Retina (tissue), 1 donor: ENCODE measurements around the gene PCDHB5.
"Not testable (repeated sequence)": the region's sequence is repeated elsewhere in the genome, so short reads cannot be mapped to it uniquely, and the experiment has no call there.

ENCODE experiments used
- DNase-seq: peaks from one replicate; pipeline ENCODE4 v3.0.0-alpha.2; 2016

PCDHB5 gene

GRCh38 chr5:141135030-141135717 is at the start of gene PCDHB5:
TSS of gene PCDHB5 (plus strand) at chr5:141135206. CDS start at chr5:141135435, 229 bp downstream.
- peak; percentile 30 for DNase-seq

DNA sequence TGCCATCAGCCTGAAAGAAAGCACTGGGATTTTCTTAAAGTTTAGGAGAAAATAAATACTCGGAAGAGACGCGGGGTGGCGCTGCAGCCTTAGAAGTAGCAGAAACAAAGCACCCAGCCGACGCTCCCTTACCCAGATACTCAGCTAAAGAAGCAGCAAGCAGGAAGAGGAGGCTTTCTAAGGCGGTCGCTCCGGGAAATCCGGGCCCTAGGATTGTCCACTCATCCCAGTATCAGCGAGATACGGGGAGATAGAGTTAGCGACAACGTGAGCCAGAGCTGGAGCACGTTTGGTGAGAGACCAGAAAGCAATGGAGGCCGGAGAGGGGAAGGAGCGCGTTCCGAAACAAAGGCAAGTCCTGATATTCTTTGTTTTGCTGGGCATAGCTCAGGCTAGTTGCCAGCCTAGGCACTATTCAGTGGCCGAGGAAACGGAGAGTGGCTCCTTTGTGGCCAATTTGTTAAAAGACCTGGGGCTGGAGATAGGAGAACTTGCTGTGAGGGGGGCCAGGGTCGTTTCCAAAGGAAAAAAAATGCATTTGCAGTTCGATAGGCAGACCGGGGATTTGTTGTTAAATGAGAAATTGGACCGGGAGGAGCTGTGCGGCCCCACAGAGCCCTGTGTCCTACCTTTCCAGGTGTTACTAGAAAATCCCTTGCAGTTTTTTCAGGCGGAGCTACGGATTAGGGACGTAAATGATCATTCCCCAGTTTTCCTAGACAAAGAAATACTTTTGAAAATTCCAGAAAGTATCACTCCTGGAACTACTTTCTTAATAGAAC is 40.3 kb upstream of the PCDHB5 start, which contains the start of gene PCDHB2:
TSS of gene PCDHB2 (plus strand) at position 135 of the 782 bp plus-strand sequence. CDS start at position 311, 176 bp downstream.
- peak; percentile 49 for DNase-seq

- DNase-seq = no peak
Measured at GRCh38 chr5:141095263-141095641, 39.8 kb upstream of the PCDHB5 start.

DNA sequence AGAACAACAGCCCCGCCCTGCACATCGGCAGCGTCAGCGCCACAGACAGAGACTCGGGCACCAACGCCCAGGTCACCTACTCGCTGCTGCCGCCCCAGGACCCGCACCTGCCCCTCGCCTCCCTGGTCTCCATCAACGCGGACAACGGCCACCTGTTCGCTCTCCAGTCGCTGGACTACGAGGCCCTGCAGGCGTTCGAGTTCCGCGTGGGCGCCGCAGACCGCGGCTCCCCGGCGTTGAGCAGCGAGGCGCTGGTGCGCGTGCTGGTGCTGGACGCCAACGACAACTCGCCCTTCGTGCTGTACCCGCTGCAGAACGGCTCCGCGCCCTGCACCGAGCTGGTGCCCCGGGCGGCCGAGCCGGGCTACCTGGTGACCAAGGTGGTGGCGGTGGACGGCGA is 38.8 kb upstream of the PCDHB5 start:
- not testable (repeated sequence) for DNase-seq

DNA sequence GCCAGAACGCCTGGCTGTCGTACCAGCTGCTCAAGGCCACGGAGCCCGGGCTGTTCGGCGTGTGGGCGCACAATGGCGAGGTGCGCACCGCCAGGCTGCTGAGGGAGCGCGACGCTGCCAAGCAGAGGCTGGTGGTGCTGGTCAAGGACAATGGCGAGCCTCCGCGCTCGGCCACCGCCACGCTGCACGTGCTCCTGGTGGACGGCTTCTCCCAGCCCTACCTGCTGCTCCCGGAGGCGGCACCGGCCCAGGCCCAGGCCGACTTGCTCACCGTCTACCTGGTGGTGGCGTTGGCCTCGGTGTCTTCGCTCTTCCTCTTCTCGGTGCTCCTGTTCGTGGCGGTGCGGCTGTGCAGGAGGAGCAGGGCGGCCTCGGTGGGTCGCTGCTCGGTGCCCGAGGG is 38.4 kb upstream of the PCDHB5 start:
- not testable (repeated sequence) for DNase-seq

DNA sequence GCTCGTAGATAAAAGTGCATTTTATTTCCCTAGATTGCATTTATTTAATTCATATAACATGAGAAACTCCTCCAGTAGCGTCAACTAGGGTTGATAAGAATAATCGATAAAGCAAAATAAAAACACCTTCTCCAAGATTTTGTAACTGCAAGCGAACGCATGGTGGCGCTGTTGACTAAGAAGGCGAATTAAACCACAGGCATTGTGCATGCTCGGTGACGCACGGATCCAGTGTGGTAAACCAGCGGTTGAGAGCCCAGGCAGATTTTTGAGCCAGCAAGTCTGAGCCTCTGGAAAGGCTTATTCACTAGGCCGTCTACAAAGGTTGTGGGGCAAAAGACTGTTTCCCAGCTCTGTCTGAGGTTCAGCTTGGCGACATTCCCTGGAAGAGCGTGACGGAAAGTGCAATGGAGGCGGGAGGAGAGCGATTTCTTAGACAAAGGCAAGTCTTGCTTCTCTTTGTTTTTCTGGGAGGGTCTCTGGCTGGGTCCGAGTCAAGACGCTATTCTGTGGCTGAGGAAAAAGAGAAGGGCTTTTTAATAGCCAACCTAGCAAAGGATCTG is 34.7 kb upstream of the PCDHB5 start, which contains the start of gene PCDHB3:
TSS of gene PCDHB3 (plus strand) at position 231 of the 563 bp plus-strand sequence. CDS start at position 408, 177 bp downstream.
- DNase-seq = peak; percentile 17

DNA sequence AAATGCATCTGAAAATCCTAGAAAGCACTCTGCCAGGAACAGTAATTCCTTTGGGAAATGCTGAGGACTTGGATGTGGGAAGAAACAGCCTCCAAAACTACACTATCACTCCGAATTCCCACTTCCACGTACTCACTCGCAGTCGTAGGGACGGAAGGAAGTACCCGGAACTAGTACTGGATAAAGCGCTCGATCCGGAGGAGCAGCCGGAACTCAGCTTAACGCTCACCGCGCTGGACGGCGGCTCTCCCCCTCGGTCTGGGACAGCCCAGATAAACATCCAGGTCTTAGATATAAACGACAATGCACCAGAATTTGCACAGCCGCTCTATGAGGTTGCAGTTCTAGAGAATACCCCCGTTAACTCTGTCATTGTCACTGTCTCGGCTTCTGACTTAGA is 33.9 kb upstream of the PCDHB5 start:
- DNase-seq = no peak

GRCh38 chr5:141102070-141102469 is 32.9 kb upstream of the PCDHB5 start:
- DNase-seq = not testable (repeated sequence)

GRCh38 chr5:141102471-141102870 is 32.5 kb upstream of the PCDHB5 start:
- not testable (repeated sequence) for DNase-seq

GRCh38 chr5:141105350-141105749 is 29.7 kb upstream of the PCDHB5 start:
- DNase-seq = no peak

DNA sequence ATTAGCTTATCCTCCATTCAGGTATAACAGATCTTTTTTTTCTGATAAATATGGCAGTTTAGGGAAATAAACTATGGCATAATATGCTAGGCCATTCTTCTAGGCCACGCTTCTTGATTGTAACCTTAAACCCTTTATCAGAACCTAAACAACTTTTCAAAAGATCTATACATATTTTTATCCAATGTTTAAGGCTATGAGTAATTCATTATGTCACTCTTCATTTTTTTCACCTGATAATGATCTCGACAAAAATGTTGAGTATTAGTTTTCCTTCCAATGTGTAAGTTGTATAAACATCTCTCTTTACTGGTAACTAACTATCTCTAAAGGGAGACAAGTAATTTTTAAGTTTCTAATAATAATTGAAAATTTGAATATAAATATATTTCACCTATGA is 15.8 kb upstream of the PCDHB5 start:
- DNase-seq = no peak

DNA sequence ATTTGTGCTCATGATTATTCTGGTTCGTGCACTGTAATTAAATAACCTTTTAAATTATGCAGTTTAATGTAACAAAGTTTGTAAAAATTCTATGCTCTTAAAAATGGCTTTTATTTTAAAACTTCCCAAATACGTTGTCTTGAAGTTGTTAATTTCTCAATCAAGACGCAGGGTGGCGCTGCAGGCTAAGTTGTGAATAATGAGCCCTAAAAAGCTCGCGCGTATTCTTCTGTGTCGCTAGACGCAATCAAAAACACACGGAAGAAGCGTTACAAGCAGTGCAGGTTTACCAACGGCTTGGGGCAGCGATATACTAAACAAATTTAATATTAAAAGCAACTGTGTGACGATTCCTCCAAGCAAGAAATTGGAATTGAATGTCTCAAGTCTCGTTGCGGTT is 13.4 kb upstream of the PCDHB5 start, which contains the start of gene PCDHB4:
TSS of gene PCDHB4 (plus strand) at position 256 of the 400 bp plus-strand sequence. CDS start 181 bp downstream, outside the sequence.
- no peak for DNase-seq

- peak; percentile 7 for DNase-seq
Measured at GRCh38 chr5:141121985-141122384, 13.0 kb upstream of the PCDHB5 start.

GRCh38 chr5:141123396-141124135 is 11.4 kb upstream of the PCDHB5 start:
- DNase-seq = not testable (repeated sequence)

DNA sequence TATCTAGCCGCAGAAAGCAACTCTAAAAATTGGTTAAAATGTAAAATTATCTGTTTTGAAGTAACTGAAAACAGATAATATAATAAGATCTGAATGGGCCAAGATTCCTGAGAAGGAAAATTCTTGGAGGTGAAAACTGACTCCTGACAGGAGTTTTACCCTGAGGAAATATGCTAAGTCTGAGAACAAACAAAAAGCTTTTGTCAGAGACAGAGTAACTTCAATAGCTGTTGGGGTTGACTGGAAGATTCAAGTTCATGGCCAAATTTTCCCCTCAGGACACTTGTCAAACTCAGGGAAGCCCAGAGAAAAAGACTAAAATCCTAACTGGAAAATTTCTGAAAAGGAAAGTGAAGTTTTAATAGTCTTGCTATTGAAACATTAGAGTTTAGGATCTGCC is 7.7 kb upstream of the PCDHB5 start:
- no peak for DNase-seq

GRCh38 chr5:141135718-141136266 is 786 bp downstream of the PCDHB5 start:
- no peak for DNase-seq

- not testable (repeated sequence) for DNase-seq
Measured at GRCh38 chr5:141137346-141137745, 2.3 kb downstream of the PCDHB5 start.

DNA sequence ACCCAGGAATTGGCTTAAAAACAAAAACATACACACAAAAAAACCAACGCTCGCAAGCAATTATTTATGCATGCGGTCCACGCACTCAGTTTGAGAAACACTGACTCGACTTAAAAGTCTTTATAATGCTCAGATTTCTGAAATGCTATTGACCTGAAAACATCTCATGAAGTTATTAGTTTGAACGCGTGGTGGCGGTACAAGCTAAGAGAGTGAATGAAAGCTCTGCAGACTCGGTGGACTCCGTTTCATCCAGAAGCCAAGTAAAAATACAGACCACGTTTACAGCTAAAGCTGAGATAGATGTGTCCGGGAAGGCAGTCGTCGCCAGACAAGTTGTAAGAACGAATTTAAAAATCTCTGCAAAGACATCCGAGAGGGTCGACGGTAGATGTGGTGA is 14.8 kb downstream of the PCDHB5 start, which contains the start of gene PCDHB6:
TSS of gene PCDHB6 (plus strand) at position 246 of the 400 bp plus-strand sequence. CDS start 201 bp downstream, outside the sequence.
- DNase-seq = peak; percentile 9

DNA sequence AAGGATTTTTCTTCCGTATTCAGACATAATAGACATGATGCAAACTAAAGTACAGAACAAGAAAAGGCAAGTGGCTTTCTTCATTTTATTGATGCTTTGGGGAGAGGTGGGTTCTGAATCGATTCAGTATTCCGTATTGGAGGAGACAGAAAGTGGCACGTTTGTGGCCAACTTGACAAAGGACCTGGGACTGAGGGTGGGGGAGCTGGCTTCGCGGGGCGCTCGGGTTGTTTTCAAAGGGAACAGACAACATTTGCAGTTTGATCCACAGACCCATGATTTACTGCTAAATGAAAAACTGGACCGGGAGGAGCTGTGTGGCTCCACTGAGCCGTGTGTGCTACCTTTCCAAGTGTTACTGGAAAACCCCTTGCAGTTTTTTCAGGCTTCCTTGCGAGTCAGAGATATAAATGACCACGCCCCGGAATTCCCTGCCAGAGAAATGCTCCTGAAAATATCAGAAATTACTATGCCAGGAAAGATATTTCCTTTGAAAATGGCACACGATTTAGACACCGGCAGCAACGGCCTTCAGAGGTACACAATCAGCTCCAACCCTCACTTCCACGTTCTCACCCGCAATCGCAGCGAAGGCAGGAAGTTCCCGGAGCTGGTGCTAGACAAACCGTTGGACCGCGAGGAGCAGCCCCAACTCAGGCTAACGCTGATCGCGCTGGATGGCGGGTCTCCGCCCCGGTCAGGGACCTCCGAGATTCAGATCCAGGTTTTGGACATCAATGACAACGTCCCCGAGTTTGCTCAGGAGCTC is 15.4 kb downstream of the PCDHB5 start:
- DNase-seq = no peak

DNA sequence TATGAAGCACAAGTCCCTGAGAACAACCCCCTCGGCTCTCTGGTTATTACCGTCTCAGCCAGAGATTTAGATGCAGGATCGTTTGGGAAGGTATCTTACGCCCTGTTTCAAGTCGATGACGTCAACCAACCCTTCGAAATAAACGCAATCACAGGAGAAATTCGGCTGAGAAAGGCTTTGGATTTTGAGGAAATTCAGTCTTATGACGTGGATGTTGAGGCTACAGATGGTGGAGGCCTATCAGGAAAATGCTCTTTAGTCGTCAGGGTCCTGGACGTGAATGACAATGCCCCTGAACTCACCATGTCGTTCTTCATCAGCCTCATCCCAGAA is 16.0 kb downstream of the PCDHB5 start:
- no peak for DNase-seq

DNA sequence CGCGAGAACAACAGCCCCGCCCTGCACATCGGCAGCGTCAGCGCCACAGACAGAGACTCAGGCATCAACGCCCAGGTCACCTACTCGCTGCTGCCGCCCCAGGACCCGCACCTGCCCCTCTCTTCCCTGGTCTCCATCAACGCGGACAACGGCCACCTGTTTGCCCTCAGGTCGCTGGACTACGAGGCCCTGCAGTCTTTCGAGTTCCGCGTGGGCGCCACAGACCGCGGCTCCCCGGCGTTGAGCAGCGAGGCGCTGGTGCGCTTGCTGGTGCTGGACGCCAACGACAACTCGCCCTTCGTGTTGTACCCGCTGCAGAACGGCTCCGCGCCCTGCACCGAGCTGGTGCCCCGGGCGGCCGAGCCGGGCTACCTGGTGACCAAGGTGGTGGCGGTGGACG is 16.6 kb downstream of the PCDHB5 start:
- not testable (repeated sequence) for DNase-seq

DNA sequence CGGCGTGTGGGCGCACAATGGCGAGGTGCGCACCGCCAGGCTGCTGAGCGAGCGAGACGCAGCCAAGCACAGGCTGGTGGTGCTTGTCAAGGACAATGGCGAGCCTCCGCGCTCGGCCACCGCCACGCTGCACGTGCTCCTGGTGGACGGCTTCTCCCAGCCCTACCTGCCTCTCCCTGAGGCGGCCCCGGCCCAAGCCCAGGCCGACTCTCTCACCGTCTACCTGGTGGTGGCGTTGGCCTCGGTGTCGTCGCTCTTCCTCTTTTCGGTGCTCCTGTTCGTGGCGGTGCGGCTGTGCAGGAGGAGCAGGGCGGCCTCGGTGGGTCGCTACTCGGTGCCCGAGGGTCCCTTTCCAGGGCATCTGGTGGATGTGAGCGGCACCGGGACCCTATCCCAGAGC is 17.1 kb downstream of the PCDHB5 start:
- not testable (repeated sequence) for DNase-seq
